ENCODE results near the gene HIPK2.

Gene HIPK2

GRCh38 chr7:139698278-139698677 is 79.5 kb downstream of the HIPK2 start:
- no peak for DNase-seq (ENCODE audit: low read depth, low spot score)

GRCh38 chr7:139697056-139697455 is 80.7 kb downstream of the HIPK2 start:
- DNase-seq (ENCODE audit: low read depth, low spot score) = no peak

- DNase-seq (ENCODE audit: low read depth, low spot score) = no peak
These were observed 81.2 kb downstream of the HIPK2 start for GRCh38 chr7:139696552-139696951.

- DNase-seq (ENCODE audit: low read depth, low spot score) = no peak
These were observed 82.2 kb downstream of the HIPK2 start for GRCh38 chr7:139695588-139695987.

GRCh38 chr7:139695051-139695450 is 82.7 kb downstream of the HIPK2 start:
- no peak for DNase-seq (ENCODE audit: low read depth, low spot score)

- DNase-seq (ENCODE audit: low read depth, low spot score) = no peak
These were observed 83.5 kb downstream of the HIPK2 start for GRCh38 chr7:139694389-139694676.

GRCh38 chr7:139693651-139694388 is 84.0 kb downstream of the HIPK2 start:
- no peak for DNase-seq (ENCODE audit: low read depth, low spot score)

- no peak for DNase-seq (ENCODE audit: low read depth, low spot score)
These were observed 85.1 kb downstream of the HIPK2 start for GRCh38 chr7:139692723-139693122.

- no peak for DNase-seq (ENCODE audit: low read depth, low spot score)
These were observed 86.5 kb downstream of the HIPK2 start for GRCh38 chr7:139691253-139691781.

- DNase-seq (ENCODE audit: low read depth, low spot score) = no peak
These were observed 89.7 kb downstream of the HIPK2 start for GRCh38 chr7:139687980-139688632.

GRCh38 chr7:139687211-139687954 is 90.4 kb downstream of the HIPK2 start:
- no peak for DNase-seq (ENCODE audit: low read depth, low spot score)

GRCh38 chr7:139683137-139683921 is 94.5 kb downstream of the HIPK2 start:
- DNase-seq (ENCODE audit: low read depth, low spot score) = no peak

GRCh38 chr7:139682136-139683013 is 95.4 kb downstream of the HIPK2 start:
- DNase-seq (ENCODE audit: low read depth, low spot score) = no peak

- no peak for DNase-seq (ENCODE audit: low read depth, low spot score)
These were observed 96.0 kb downstream of the HIPK2 start for GRCh38 chr7:139681812-139682135.

- no peak for DNase-seq (ENCODE audit: low read depth, low spot score)
These were observed 96.4 kb downstream of the HIPK2 start for GRCh38 chr7:139681463-139681755.

- peak; percentile 54 for DNase-seq (ENCODE audit: low read depth, low spot score)
These were observed 96.9 kb downstream of the HIPK2 start for GRCh38 chr7:139680676-139681462.

GRCh38 chr7:139679731-139680594 is 97.8 kb downstream of the HIPK2 start:
- DNase-seq (ENCODE audit: low read depth, low spot score) = no peak

GRCh38 chr7:139676390-139676789 is 101.4 kb downstream of the HIPK2 start:
- no peak for DNase-seq (ENCODE audit: low read depth, low spot score)
